ENCODE measurements around the gene ZMYM4.

- no peak for TF ChIP-seq ZNF274 (IDR thresholded peaks at IDR 0.05; ENCODE audit: low read depth, low read length)
- no peak for TF ChIP-seq YY1 (IDR thresholded peaks at IDR 0.05; ENCODE audit: insufficient read depth, insufficient read length)
These were observed 168.7 kb downstream of the ZMYM4 start for GRCh38 chr1:35437200-35437599.
